ENCODE measurements around the gene ATG4B.

DNA sequence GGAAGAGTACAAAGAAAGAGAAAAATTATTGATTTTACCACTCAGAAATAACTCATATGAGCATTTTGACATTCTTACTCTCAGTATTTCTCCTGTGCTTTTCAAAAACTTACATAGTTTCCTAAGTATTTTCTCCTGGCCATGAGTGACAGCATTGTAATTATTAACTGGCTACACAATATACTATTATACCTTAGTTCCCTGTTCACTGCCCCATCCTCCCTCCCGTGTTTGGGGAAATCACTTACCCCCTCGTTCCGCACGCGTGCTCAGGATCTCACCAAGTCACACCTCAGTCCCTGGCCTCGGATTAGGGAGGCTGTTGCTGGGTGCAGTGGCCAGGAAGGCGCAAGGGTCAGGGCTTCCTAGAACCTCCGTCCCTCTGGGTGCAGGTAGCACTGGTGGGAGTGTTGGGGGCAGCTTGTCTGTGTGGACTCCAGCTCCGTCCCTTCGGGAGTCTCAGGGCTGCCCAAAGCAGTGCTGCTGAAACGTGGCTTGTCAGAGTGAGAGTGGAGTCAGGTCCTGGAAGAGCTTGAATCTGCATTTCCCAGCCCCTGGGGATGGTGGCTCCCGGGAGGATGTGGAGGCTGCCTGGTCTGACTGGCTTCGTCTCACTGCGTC, 23.2 kb downstream of the ATG4B start:
- TF ChIP-seq, protein P1, sequence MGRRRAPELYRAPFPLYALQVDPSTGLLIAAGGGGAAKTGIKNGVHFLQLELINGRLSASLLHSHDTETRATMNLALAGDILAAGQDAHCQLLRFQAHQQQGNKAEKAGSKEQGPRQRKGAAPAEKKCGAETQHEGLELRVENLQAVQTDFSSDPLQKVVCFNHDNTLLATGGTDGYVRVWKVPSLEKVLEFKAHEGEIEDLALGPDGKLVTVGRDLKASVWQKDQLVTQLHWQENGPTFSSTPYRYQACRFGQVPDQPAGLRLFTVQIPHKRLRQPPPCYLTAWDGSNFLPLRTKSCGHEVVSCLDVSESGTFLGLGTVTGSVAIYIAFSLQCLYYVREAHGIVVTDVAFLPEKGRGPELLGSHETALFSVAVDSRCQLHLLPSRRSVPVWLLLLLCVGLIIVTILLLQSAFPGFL (CRISPR knock-in tag; IDR thresholded peaks at IDR 0.05; ENCODE audit: borderline replicate concordance) = no peak
- TF ChIP-seq, protein P2, sequence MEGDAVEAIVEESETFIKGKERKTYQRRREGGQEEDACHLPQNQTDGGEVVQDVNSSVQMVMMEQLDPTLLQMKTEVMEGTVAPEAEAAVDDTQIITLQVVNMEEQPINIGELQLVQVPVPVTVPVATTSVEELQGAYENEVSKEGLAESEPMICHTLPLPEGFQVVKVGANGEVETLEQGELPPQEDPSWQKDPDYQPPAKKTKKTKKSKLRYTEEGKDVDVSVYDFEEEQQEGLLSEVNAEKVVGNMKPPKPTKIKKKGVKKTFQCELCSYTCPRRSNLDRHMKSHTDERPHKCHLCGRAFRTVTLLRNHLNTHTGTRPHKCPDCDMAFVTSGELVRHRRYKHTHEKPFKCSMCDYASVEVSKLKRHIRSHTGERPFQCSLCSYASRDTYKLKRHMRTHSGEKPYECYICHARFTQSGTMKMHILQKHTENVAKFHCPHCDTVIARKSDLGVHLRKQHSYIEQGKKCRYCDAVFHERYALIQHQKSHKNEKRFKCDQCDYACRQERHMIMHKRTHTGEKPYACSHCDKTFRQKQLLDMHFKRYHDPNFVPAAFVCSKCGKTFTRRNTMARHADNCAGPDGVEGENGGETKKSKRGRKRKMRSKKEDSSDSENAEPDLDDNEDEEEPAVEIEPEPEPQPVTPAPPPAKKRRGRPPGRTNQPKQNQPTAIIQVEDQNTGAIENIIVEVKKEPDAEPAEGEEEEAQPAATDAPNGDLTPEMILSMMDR (IDR thresholded peaks at IDR 0.05) = no peak
- TF ChIP-seq, protein P3, sequence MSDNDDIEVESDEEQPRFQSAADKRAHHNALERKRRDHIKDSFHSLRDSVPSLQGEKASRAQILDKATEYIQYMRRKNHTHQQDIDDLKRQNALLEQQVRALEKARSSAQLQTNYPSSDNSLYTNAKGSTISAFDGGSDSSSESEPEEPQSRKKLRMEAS (CRISPR knock-in tag; IDR thresholded peaks at IDR 0.05) = no peak
- TF ChIP-seq, protein P4, sequence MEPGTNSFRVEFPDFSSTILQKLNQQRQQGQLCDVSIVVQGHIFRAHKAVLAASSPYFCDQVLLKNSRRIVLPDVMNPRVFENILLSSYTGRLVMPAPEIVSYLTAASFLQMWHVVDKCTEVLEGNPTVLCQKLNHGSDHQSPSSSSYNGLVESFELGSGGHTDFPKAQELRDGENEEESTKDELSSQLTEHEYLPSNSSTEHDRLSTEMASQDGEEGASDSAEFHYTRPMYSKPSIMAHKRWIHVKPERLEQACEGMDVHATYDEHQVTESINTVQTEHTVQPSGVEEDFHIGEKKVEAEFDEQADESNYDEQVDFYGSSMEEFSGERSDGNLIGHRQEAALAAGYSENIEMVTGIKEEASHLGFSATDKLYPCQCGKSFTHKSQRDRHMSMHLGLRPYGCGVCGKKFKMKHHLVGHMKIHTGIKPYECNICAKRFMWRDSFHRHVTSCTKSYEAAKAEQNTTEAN (CRISPR knock-in tag; IDR thresholded peaks at IDR 0.05) = no peak
- no peak for TF ChIP-seq NR3C1 (CRISPR knock-in tag; conservative IDR thresholded peaks at IDR 0.05; ENCODE audit: low read depth)
- TF ChIP-seq, protein P5, sequence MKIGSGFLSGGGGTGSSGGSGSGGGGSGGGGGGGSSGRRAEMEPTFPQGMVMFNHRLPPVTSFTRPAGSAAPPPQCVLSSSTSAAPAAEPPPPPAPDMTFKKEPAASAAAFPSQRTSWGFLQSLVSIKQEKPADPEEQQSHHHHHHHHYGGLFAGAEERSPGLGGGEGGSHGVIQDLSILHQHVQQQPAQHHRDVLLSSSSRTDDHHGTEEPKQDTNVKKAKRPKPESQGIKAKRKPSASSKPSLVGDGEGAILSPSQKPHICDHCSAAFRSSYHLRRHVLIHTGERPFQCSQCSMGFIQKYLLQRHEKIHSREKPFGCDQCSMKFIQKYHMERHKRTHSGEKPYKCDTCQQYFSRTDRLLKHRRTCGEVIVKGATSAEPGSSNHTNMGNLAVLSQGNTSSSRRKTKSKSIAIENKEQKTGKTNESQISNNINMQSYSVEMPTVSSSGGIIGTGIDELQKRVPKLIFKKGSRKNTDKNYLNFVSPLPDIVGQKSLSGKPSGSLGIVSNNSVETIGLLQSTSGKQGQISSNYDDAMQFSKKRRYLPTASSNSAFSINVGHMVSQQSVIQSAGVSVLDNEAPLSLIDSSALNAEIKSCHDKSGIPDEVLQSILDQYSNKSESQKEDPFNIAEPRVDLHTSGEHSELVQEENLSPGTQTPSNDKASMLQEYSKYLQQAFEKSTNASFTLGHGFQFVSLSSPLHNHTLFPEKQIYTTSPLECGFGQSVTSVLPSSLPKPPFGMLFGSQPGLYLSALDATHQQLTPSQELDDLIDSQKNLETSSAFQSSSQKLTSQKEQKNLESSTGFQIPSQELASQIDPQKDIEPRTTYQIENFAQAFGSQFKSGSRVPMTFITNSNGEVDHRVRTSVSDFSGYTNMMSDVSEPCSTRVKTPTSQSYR (CRISPR knock-in tag; IDR thresholded peaks at IDR 0.05) = no peak
- TF ChIP-seq, protein P6, sequence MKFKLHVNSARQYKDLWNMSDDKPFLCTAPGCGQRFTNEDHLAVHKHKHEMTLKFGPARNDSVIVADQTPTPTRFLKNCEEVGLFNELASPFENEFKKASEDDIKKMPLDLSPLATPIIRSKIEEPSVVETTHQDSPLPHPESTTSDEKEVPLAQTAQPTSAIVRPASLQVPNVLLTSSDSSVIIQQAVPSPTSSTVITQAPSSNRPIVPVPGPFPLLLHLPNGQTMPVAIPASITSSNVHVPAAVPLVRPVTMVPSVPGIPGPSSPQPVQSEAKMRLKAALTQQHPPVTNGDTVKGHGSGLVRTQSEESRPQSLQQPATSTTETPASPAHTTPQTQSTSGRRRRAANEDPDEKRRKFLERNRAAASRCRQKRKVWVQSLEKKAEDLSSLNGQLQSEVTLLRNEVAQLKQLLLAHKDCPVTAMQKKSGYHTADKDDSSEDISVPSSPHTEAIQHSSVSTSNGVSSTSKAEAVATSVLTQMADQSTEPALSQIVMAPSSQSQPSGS (CRISPR knock-in tag; IDR thresholded peaks at IDR 0.05; ENCODE audit: borderline replicate concordance, low read depth) = no peak
- TF ChIP-seq, protein P7, sequence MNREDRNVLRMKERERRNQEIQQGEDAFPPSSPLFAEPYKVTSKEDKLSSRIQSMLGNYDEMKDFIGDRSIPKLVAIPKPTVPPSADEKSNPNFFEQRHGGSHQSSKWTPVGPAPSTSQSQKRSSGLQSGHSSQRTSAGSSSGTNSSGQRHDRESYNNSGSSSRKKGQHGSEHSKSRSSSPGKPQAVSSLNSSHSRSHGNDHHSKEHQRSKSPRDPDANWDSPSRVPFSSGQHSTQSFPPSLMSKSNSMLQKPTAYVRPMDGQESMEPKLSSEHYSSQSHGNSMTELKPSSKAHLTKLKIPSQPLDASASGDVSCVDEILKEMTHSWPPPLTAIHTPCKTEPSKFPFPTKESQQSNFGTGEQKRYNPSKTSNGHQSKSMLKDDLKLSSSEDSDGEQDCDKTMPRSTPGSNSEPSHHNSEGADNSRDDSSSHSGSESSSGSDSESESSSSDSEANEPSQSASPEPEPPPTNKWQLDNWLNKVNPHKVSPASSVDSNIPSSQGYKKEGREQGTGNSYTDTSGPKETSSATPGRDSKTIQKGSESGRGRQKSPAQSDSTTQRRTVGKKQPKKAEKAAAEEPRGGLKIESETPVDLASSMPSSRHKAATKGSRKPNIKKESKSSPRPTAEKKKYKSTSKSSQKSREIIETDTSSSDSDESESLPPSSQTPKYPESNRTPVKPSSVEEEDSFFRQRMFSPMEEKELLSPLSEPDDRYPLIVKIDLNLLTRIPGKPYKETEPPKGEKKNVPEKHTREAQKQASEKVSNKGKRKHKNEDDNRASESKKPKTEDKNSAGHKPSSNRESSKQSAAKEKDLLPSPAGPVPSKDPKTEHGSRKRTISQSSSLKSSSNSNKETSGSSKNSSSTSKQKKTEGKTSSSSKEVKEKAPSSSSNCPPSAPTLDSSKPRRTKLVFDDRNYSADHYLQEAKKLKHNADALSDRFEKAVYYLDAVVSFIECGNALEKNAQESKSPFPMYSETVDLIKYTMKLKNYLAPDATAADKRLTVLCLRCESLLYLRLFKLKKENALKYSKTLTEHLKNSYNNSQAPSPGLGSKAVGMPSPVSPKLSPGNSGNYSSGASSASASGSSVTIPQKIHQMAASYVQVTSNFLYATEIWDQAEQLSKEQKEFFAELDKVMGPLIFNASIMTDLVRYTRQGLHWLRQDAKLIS (CRISPR knock-in tag; IDR thresholded peaks at IDR 0.05; ENCODE audit: borderline replicate concordance) = no peak
- TF ChIP-seq TEAD4 (CRISPR knock-in tag; IDR thresholded peaks at IDR 0.05) = no peak
- TF ChIP-seq, protein P8, sequence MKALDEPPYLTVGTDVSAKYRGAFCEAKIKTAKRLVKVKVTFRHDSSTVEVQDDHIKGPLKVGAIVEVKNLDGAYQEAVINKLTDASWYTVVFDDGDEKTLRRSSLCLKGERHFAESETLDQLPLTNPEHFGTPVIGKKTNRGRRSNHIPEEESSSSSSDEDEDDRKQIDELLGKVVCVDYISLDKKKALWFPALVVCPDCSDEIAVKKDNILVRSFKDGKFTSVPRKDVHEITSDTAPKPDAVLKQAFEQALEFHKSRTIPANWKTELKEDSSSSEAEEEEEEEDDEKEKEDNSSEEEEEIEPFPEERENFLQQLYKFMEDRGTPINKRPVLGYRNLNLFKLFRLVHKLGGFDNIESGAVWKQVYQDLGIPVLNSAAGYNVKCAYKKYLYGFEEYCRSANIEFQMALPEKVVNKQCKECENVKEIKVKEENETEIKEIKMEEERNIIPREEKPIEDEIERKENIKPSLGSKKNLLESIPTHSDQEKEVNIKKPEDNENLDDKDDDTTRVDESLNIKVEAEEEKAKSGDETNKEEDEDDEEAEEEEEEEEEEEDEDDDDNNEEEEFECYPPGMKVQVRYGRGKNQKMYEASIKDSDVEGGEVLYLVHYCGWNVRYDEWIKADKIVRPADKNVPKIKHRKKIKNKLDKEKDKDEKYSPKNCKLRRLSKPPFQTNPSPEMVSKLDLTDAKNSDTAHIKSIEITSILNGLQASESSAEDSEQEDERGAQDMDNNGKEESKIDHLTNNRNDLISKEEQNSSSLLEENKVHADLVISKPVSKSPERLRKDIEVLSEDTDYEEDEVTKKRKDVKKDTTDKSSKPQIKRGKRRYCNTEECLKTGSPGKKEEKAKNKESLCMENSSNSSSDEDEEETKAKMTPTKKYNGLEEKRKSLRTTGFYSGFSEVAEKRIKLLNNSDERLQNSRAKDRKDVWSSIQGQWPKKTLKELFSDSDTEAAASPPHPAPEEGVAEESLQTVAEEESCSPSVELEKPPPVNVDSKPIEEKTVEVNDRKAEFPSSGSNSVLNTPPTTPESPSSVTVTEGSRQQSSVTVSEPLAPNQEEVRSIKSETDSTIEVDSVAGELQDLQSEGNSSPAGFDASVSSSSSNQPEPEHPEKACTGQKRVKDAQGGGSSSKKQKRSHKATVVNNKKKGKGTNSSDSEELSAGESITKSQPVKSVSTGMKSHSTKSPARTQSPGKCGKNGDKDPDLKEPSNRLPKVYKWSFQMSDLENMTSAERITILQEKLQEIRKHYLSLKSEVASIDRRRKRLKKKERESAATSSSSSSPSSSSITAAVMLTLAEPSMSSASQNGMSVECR (CRISPR knock-in tag; IDR thresholded peaks at IDR 0.05; ENCODE audit: borderline replicate concordance) = no peak
- TF ChIP-seq JUN (CRISPR knock-in tag; IDR thresholded peaks at IDR 0.05) = no peak
- no peak for TF ChIP-seq GABPB1 (CRISPR knock-in tag; IDR thresholded peaks at IDR 0.05)
- no peak for TF ChIP-seq SMAD4 (CRISPR knock-in tag; IDR thresholded peaks at IDR 0.05)
